NCI-H1092 treated with DMSO at 0.1 percent for 48 hours (cell line): ENCODE results near the gene NUCB2.
"Not testable (repeated sequence)": the region's sequence is repeated elsewhere in the genome, so short reads cannot be mapped to it uniquely, and the experiment has no call there.

Experiments used
- DNase-seq: peaks from one replicate; lab custom pipeline; 2025; lab: John Stamatoyannopoulos, UW

Gene NUCB2

GRCh38 chr11:17276236-17277023 lies at the start of gene NUCB2:
Gene NUCB2 (plus strand): TSS chr11:17276739. CDS start chr11:17295324, 18,585 bp downstream.
- DNase-seq, result peak; percentile 97

GRCh38 chr11:17228186-17228925 lies 48.2 kb upstream of the NUCB2 start:
- not testable (repeated sequence) for DNase-seq

GRCh38 chr11:17229481-17230152 lies 46.9 kb upstream of the NUCB2 start:
- no peak for DNase-seq

GRCh38 chr11:17230867-17231851 lies 45.4 kb upstream of the NUCB2 start:
- no peak for DNase-seq

- DNase-seq, result no peak
These were observed 43.4 kb upstream of the NUCB2 start for GRCh38 chr11:17233101-17233500.

GRCh38 chr11:17238377-17238776 lies 38.2 kb upstream of the NUCB2 start:
- no peak for DNase-seq

- DNase-seq, result not testable (repeated sequence)
These were observed 36.6 kb upstream of the NUCB2 start for GRCh38 chr11:17239927-17240326.

- DNase-seq, result no peak
These were observed 35.8 kb upstream of the NUCB2 start for GRCh38 chr11:17240780-17241179.

GRCh38 chr11:17242954-17243353 lies 33.6 kb upstream of the NUCB2 start:
- DNase-seq, result not testable (repeated sequence)

GRCh38 chr11:17244046-17244445 lies 32.5 kb upstream of the NUCB2 start:
- DNase-seq, result no peak

- DNase-seq, result no peak
These were observed 25.8 kb upstream of the NUCB2 start for GRCh38 chr11:17250561-17251350.

GRCh38 chr11:17252704-17253103 lies 23.8 kb upstream of the NUCB2 start:
- DNase-seq, result no peak

GRCh38 chr11:17256512-17256911 lies 20.0 kb upstream of the NUCB2 start:
- no peak for DNase-seq

- no peak for DNase-seq
These were observed 19.3 kb upstream of the NUCB2 start for GRCh38 chr11:17257196-17257595.

- DNase-seq, result no peak
These were observed 17.9 kb upstream of the NUCB2 start for GRCh38 chr11:17258670-17259069.

GRCh38 chr11:17259519-17259918 lies 17.0 kb upstream of the NUCB2 start:
- no peak for DNase-seq

GRCh38 chr11:17260020-17260419 lies 16.5 kb upstream of the NUCB2 start:
- DNase-seq, result no peak

GRCh38 chr11:17263769-17264168 lies 12.8 kb upstream of the NUCB2 start:
- no peak for DNase-seq

GRCh38 chr11:17266781-17267180 lies 9.8 kb upstream of the NUCB2 start:
- DNase-seq, result no peak

- no peak for DNase-seq
These were observed 9.0 kb upstream of the NUCB2 start for GRCh38 chr11:17267576-17267975.

GRCh38 chr11:17268500-17268899 lies 8.0 kb upstream of the NUCB2 start:
- not testable (repeated sequence) for DNase-seq
